Fibroblast of gingiva (primary cell): ENCODE data around the gene JHY.

Experiments used
- DNase-seq: peaks from one replicate; pipeline ENCODE4 v3.0.0-alpha.2; 2011; ENCODE audit warnings: low read depth

Gene JHY

GRCh38 chr11:122951211-122951610 is 68.7 kb downstream of the JHY start:
- DNase-seq, result no peak

GRCh38 chr11:122954455-122954854 is 71.9 kb downstream of the JHY start:
- no peak for DNase-seq

- no peak for DNase-seq
Observed at GRCh38 chr11:122963961-122964360, 81.4 kb downstream of the JHY start.

- no peak for DNase-seq
Observed at GRCh38 chr11:122976061-122976733, 93.6 kb downstream of the JHY start.

- no peak for DNase-seq
Observed at GRCh38 chr11:122976734-122977469, 94.3 kb downstream of the JHY start.

- no peak for DNase-seq
Observed at GRCh38 chr11:122977470-122978298, 95.1 kb downstream of the JHY start.

- no peak for DNase-seq
Observed at GRCh38 chr11:122978299-122978620, 95.7 kb downstream of the JHY start.

GRCh38 chr11:122979103-122979814 is 96.7 kb downstream of the JHY start:
- no peak for DNase-seq

GRCh38 chr11:122979815-122980595 is 97.4 kb downstream of the JHY start:
- no peak for DNase-seq

GRCh38 chr11:122981388-122982264 is 99.1 kb downstream of the JHY start, which contains the start of gene BSX:
BSX (minus strand) TSS chr11:122981834; CDS start chr11:122981671, 163 bp downstream.
- DNase-seq, result peak; percentile 2

GRCh38 chr11:122983438-122984185 is 101.1 kb downstream of the JHY start:
- DNase-seq, result no peak

- peak; percentile 20 for DNase-seq
Observed at GRCh38 chr11:122984186-122985011, 101.8 kb downstream of the JHY start.

- no peak for DNase-seq
Observed at GRCh38 chr11:122995526-122995925, 113.0 kb downstream of the JHY start.

GRCh38 chr11:122998727-122999366 is 116.3 kb downstream of the JHY start:
- DNase-seq, result no peak

GRCh38 chr11:123000721-123001120 is 118.2 kb downstream of the JHY start:
- DNase-seq, result no peak

GRCh38 chr11:123006860-123007542 is 124.4 kb downstream of the JHY start:
- DNase-seq, result no peak
